Keratinocyte (primary cell): Measurements from ENCODE around the gene CNOT9. TPM values are rescaled to one million over a fixed set of nuclear protein-coding genes. Genes with fewer than 3 reads are reported as not detected.

ENCODE experiments used
- DNase-seq: peaks from one replicate; pipeline ENCODE4 v3.0.0-alpha.2; 2011; ENCODE audit warnings: low read depth, missing footprints, low spot score
- FAIRE-seq: peaks from 2 replicates; lab custom pipeline; 2011; peaks lifted over from hg19 to GRCh38; lab: Jason Lieb, UNC
- H2AFZ ChIP-seq: 2 replicates; pipeline ENCODE4 v1.6.0; 2012; ENCODE audit warnings: low read length, control low read depth, inconsistent platforms; ENCODE audit not compliant: control insufficient read depth
- H3K27ac ChIP-seq: 2 replicates; pipeline ENCODE4 v1.5.1; 2011; ENCODE audit warnings: low read length; ENCODE audit not compliant: control insufficient read depth, insufficient read depth
- H3K27me3 ChIP-seq: 3 replicates; pipeline ENCODE4 v1.6.0; 2011; ENCODE audit warnings: low read length; ENCODE audit not compliant: control insufficient read depth, insufficient read depth; ENCODE audit errors: extremely low read depth
- H3K36me3 ChIP-seq, 2 experiments: 2 replicates in 1 of 2; 3 replicates in 1 of 2; pipeline ENCODE4 v1.5.1; 2011; ENCODE audit warnings: low read length in 2 of 2, mild to moderate bottlenecking in 1 of 2; ENCODE audit not compliant: control insufficient read depth in 2 of 2, insufficient read depth in 2 of 2; ENCODE audit errors: extremely low read depth in 1 of 2
- H3K4me1 ChIP-seq: 3 replicates; pipeline ENCODE4 v1.5.1; 2011; ENCODE audit warnings: low read length; ENCODE audit not compliant: control insufficient read depth, insufficient read depth; ENCODE audit errors: extremely low read depth
- H3K4me2 ChIP-seq: 3 replicates; pipeline ENCODE4 v1.6.0; 2011; ENCODE audit warnings: low read depth, low read length; ENCODE audit not compliant: control insufficient read depth, insufficient read depth; ENCODE audit errors: extremely low read depth
- H3K4me3 ChIP-seq, 3 experiments: fragments of 200-600 bp in 1 of 3; sonication (generic) in 1 of 3; 2 replicates in 2 of 3; 3 replicates in 1 of 3; pipeline ENCODE4 v1.5.1; 2011 to 2016; ENCODE audit warnings: low read length in 3 of 3, mild to moderate bottlenecking in 3 of 3, control low read depth in 2 of 3, inconsistent platforms in 1 of 3, low read depth in 1 of 3, mixed read lengths in 1 of 3, mixed run types in 1 of 3, moderate library complexity in 1 of 3; ENCODE audit not compliant: control insufficient read depth in 2 of 3, insufficient read depth in 2 of 3; ENCODE audit errors: extremely low read depth in 1 of 3
- H3K79me2 ChIP-seq: 2 replicates; pipeline ENCODE4 v1.6.0; 2012; ENCODE audit warnings: low read length; ENCODE audit not compliant: control insufficient read depth, insufficient read depth
- H3K9ac ChIP-seq: 3 replicates; pipeline ENCODE4 v1.6.0; 2011; ENCODE audit warnings: low read length; ENCODE audit not compliant: control insufficient read depth, insufficient read depth; ENCODE audit errors: extremely low read depth
- H3K9me1 ChIP-seq: 3 replicates; pipeline ENCODE4 v1.6.0; 2011; ENCODE audit warnings: low read length; ENCODE audit not compliant: control insufficient read depth, insufficient read depth; ENCODE audit errors: extremely low read depth
- H3K9me3 ChIP-seq: 2 replicates; pipeline ENCODE4 v1.5.1; 2012; ENCODE audit warnings: low read depth, low read length; ENCODE audit not compliant: control insufficient read depth
- H4K20me1 ChIP-seq: 3 replicates; pipeline ENCODE4 v1.6.0; 2011; ENCODE audit warnings: low read length; ENCODE audit not compliant: control insufficient read depth, insufficient read depth; ENCODE audit errors: extremely low read depth
- CTCF ChIP-seq, 3 experiments: IDR thresholded peaks in 1 of 3; conservative IDR thresholded peaks in 1 of 3; optimal IDR thresholded peaks in 1 of 3; 2 replicates in 2 of 3; 3 replicates in 1 of 3; pipeline versions ENCODE3 to v1.5.1; 2011; ENCODE audit warnings: low read length in 3 of 3, mild to moderate bottlenecking in 3 of 3, moderate library complexity in 2 of 3, control low read depth in 1 of 3, inconsistent platforms in 1 of 3; ENCODE audit not compliant: insufficient read depth in 2 of 3; ENCODE audit errors: extremely low read depth in 1 of 3
- EZH2 ChIP-seq: IDR thresholded peaks from one replicate; pipeline ENCODE4 v1.6.1; 2012; ENCODE audit warnings: inconsistent platforms, mild to moderate bottlenecking, low read length, moderate library complexity
- dilution Hi-C: fragments of 300-500 bp; cut with MboI; formaldehyde crosslinking; loops from one replicate; pipeline ENCODE4 v1.7.0; 2020; ENCODE audit warnings: low sequenced_read_pairs; ENCODE audit not compliant: extremely low pct_ligation_motif_present
- polyA minus RNA-seq, 3 experiments: library from RNA; depleted of rRNA, polyadenylated mRNA; stranded (reverse); fragments of >200 nt; gene quantifications; 1 replicate in 1 of 3; 2 replicates in 1 of 3; 3 replicates in 1 of 3; pipeline ENCODE4 v1.2.3, GENCODE V29; 2011
- polyA plus RNA-seq, 5 experiments: library from polyadenylated mRNA; depleted of rRNA in 3 of 5; stranded (reverse) in 3 of 5; stranded (forward) in 1 of 5; unstranded in 1 of 5; fragments of >200 nt; gene quantifications; 1 replicate in 1 of 5; 2 replicates in 3 of 5; 3 replicates in 1 of 5; pipeline versions ENCODE4 v1.2.1 to v1.2.3, GENCODE V29; 2011 to 2012; ENCODE audit warnings: missing spikeins in 2 of 5, low read depth in 1 of 5, low replicate concordance in 1 of 5

The CNOT9 gene, protein sequence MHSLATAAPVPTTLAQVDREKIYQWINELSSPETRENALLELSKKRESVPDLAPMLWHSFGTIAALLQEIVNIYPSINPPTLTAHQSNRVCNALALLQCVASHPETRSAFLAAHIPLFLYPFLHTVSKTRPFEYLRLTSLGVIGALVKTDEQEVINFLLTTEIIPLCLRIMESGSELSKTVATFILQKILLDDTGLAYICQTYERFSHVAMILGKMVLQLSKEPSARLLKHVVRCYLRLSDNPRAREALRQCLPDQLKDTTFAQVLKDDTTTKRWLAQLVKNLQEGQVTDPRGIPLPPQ
- polyA plus RNA-seq = 41.9 to 66.7 TPM (median 48.1 TPM) in 3 replicates
- polyA plus RNA-seq (2011; ENCODE audit: low read depth) = 5.2 TPM
- polyA plus RNA-seq (2011; cell fraction: cytosol; rRNA removed) = 30.4 and 55.7 TPM in 2 replicates
- polyA plus RNA-seq (2011; cell fraction: nucleus; rRNA removed) = 42.5 and 44.0 TPM in 2 replicates
- 23.1 and 28.9 TPM in 2 replicates for polyA plus RNA-seq (2012; ENCODE audit: low replicate concordance)
- 49.6 to 95.6 TPM (median 74.7 TPM) in 3 replicates for polyA minus RNA-seq
- polyA minus RNA-seq (2011; cell fraction: cytosol; rRNA and poly(A)+ RNA removed) = 49.5 TPM
- 27.0 and 38.7 TPM in 2 replicates for polyA minus RNA-seq (2011; cell fraction: nucleus; rRNA and poly(A)+ RNA removed)

DNA sequence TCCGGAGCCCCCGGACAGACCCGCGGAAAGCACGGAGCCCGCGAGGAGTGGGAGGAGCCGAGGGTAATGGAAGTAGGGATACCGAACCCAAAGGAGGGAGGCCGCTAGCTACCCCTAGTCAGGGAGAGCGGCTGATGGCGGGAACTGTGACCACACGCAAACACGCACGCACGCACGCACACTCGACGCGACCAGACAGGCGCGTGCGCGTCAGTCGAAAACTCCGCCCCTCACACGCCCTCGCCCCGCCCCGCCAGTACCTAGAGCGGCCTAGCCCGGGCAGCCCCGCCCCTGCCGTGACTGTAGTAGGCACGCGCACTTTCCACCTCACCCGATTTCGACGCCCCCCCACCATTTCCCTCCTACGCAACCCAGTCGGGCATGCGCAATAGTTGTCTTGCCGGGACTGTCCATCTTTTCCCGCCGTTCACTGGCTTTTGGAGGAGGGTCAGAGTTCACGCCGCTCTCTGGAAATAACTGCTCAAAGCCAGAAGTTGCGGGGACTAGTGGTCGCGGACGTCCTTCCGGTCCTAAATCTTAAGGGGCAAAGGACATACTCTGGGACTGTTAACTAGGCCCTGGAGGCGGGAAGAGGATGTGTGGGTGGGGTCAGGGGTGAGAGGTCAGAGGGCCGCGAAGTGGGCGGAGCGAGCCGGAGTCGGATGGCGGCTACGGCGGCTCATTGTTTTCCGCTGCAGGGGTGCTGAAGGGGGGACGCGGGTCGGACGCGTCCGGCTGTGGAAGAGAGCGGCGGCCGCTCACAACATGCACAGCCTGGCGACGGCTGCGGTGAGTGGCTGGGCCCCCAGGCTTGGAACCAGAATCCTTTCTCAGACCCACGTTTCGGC lies at the start of gene CNOT9, which contains the start of gene USP37:
TSS of gene CNOT9 (plus strand) at position 650 of the 848 bp plus-strand sequence. CDS start at position 766, 116 bp downstream.
TSS of gene USP37 (minus strand) at position 162 of the 848 bp plus-strand sequence. CDS start 9,698 bp downstream, outside the sequence.
- H3K9me1 ChIP-seq = no peaks in the 10 kb centered on the region
- no peak for TF ChIP-seq CTCF (optimal IDR thresholded peaks at IDR 0.05 in 1 of 3, IDR thresholded peaks at IDR 0.05 in 1 of 3, conservative IDR thresholded peaks at IDR 0.05 in 1 of 3; ENCODE audit: extremely low read depth in 1 of 3, insufficient read depth in 2 of 3, low read length in 3 of 3)
- no peak for TF ChIP-seq EZH2
- peak within 1 kb of the TSS; percentile 99 for H3K9ac ChIP-seq
- H3K9me3 ChIP-seq = no peaks in the 10 kb centered on the region
- H3K79me2 ChIP-seq = peaks cover 81% of the 10 kb centered on the region
- peak; percentile 79 for DNase-seq
- no peaks in the 10 kb centered on the region for H4K20me1 ChIP-seq
- dilution Hi-C loops = no loop called here
- no peak for FAIRE-seq
- H3K4me1 ChIP-seq = peaks cover 29% of the 10 kb centered on the region
- H3K27me3 ChIP-seq = no peaks in the 10 kb centered on the region
- peak within 1 kb of the TSS; percentile 96 for H3K27ac ChIP-seq
- peaks cover 2 to 7% of the 10 kb centered on the region in 2 experiments for H3K36me3 ChIP-seq
- peak within 1 kb of the TSS; percentile 99 for H2AFZ ChIP-seq
- peak within 1 kb of the TSS; percentile 88 to 95 (median 93) for H3K4me3 ChIP-seq
- H3K4me2 ChIP-seq = peak within 1 kb of the TSS; percentile 100

GRCh38 chr2:218518876-218519275 lies 49.8 kb upstream of the CNOT9 start:
- no peak overlapping the region for H3K9ac ChIP-seq
- H4K20me1 ChIP-seq = peaks cover 3% of the 10 kb centered on the region
- no peak overlapping the region for H2AFZ ChIP-seq
- DNase-seq = no peak
- dilution Hi-C loops = no loop called here
- H3K4me2 ChIP-seq = no peak overlapping the region
- H3K79me2 ChIP-seq = no peaks in the 10 kb centered on the region
- H3K9me1 ChIP-seq = no peaks in the 10 kb centered on the region
- no peaks in the 10 kb centered on the region for H3K36me3 ChIP-seq
- H3K9me3 ChIP-seq = no peaks in the 10 kb centered on the region
- TF ChIP-seq CTCF (optimal IDR thresholded peaks at IDR 0.05 in 1 of 3, IDR thresholded peaks at IDR 0.05 in 1 of 3, conservative IDR thresholded peaks at IDR 0.05 in 1 of 3; ENCODE audit: extremely low read depth in 1 of 3, insufficient read depth in 2 of 3, low read length in 3 of 3) (no peak), EZH2 (no peak)
- H3K4me3 ChIP-seq = no peak overlapping the region
- H3K27ac ChIP-seq = no peak overlapping the region
- FAIRE-seq = no peak
- H3K4me1 ChIP-seq = no peaks in the 10 kb centered on the region
- no peaks in the 10 kb centered on the region for H3K27me3 ChIP-seq
